Measurements from ENCODE around the gene ERGIC1. TPM values are rescaled to one million over a fixed set of nuclear protein-coding genes. Genes with fewer than 3 reads are reported as not detected.
A peak's percentile ranks its signal among the peaks of the same experiment; 100 is the strongest.

ERGIC1 gene
- total and polyA plus RNA-seq, 2 of the 13 experiments (the other 11 are each of a cell fraction or from before 2014, with no cell fraction given) = 78.5 to 184 TPM

DNA sequence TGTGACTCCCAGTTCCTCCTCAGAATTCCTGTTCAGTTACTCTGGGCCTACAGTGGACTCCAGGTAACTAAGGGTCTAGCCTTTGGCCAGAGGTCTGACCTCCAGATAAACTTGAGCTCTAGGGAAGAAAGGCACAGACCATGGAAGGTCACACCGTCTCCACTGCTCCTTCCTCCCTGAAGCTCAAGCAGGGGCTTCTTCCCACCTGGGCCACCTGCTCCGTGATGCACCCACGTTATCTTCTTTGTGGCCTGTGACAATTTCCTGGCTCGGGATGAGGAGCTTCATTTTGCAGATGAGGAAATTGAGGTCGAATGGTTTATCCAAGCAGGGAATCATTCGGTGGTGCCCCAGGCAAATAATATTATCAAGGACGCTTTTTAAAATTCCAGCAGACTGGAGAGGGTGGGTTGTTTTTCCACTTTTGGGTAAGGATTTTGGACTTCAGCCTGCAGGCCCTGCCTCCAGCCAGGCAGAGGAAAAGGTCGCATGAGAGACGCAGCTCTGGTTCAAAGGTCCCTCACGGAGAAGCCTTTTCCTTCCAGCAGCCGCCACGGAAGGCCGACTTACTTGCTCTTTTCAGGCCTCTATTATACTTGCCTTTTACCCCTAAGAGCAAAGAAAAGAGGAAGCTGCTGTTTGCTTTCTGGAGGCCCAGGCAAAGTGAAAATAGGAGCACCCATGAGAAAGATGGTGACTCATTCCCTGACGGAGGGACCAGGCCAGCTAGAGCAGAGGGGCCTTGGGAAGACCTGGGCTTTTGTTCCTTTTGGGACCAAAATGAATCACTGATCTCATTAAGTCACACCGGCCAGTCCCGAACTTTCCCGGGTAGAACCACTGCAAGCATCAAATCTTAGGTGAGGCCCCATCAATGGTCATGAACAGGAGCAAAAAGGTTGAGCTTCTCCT lies 40.2 kb upstream of the ERGIC1 start (continued):
- TF ChIP-seq HCFC1 (IDR thresholded peaks at IDR 0.05; ENCODE audit: low read depth, low read length) (no peak), ZNF788 (CRISPR knock-in tag; IDR thresholded peaks at IDR 0.05; ENCODE audit: borderline replicate concordance) (peak; percentile 23; the same call in 1 of the 2 replicates), ZNF629 (CRISPR knock-in tag; conservative IDR thresholded peaks at IDR 0.05) (0 out of 2 replicates have a peak, but pooled peaks have one; percentile 15), ZFP37 (CRISPR knock-in tag; IDR thresholded peaks at IDR 0.05; ENCODE audit: borderline replicate concordance) (no peak), GATAD2A (CRISPR knock-in tag; IDR thresholded peaks at IDR 0.05) (peak; percentile 71; the same call in 1 of the 2 replicates), ZNF670 (CRISPR knock-in tag; IDR thresholded peaks at IDR 0.05; ENCODE audit: borderline replicate concordance) (peak; percentile 65; the same call in 1 of the 2 replicates), ZNF343 (CRISPR knock-in tag; IDR thresholded peaks at IDR 0.05) (no peak), CBFB (CRISPR knock-in tag; IDR thresholded peaks at IDR 0.05) (no peak), BRCA1 (CRISPR knock-in tag; IDR thresholded peaks at IDR 0.05) (0 out of 2 replicates have a peak, but pooled peaks have one; percentile 58), NCOR1 (IDR thresholded peaks at IDR 0.05; ENCODE audit: borderline replicate concordance, low read length) (peak; percentile 40; the same call in 1 of the 2 replicates), TCF7L2 (IDR thresholded peaks at IDR 0.05; ENCODE audit: low read depth, low read length) (no peak), IRF2 (CRISPR knock-in tag; IDR thresholded peaks at IDR 0.05) (0 out of 2 replicates have a peak, but pooled peaks have one; percentile 17), FOXA3 (CRISPR knock-in tag; IDR thresholded peaks at IDR 0.05) (peak; percentile 41; the same call in 1 of the 2 replicates), CHCHD3 (CRISPR knock-in tag; IDR thresholded peaks at IDR 0.05) (no peak), TCF7 (IDR thresholded peaks at IDR 0.05; ENCODE audit: low read depth) (no peak), BRD4 (CRISPR knock-in tag; IDR thresholded peaks at IDR 0.05) (0 out of 2 replicates have a peak, but pooled peaks have one; percentile 41), ZNF12 (CRISPR knock-in tag; IDR thresholded peaks at IDR 0.05) (peak; percentile 98), NR2F1 (CRISPR knock-in tag; IDR thresholded peaks at IDR 0.05) (0 out of 4 replicates have a peak, but pooled peaks of 1 of the 2 experiments have one; percentile 16), HMG20A (CRISPR knock-in tag; IDR thresholded peaks at IDR 0.05; ENCODE audit: borderline replicate concordance) (peak; percentile 53; the same call in 1 of the 2 replicates), LCORL (IDR thresholded peaks at IDR 0.05) (no peak), LCORL (CRISPR knock-in tag; IDR thresholded peaks at IDR 0.05) (peak; percentile 74), KDM5A (IDR thresholded peaks at IDR 0.05; ENCODE audit: borderline replicate concordance, low read length) (no peak), POLR2G (IDR thresholded peaks at IDR 0.05; ENCODE audit: low read depth, low read length) (0 out of 2 replicates have a peak, but pooled peaks have one; percentile 40), ELF3 (CRISPR knock-in tag; IDR thresholded peaks at IDR 0.05) (peak; percentile 66), IKZF1 (IDR thresholded peaks at IDR 0.05) (no peak)
- TF ChIP-seq, protein P1, sequence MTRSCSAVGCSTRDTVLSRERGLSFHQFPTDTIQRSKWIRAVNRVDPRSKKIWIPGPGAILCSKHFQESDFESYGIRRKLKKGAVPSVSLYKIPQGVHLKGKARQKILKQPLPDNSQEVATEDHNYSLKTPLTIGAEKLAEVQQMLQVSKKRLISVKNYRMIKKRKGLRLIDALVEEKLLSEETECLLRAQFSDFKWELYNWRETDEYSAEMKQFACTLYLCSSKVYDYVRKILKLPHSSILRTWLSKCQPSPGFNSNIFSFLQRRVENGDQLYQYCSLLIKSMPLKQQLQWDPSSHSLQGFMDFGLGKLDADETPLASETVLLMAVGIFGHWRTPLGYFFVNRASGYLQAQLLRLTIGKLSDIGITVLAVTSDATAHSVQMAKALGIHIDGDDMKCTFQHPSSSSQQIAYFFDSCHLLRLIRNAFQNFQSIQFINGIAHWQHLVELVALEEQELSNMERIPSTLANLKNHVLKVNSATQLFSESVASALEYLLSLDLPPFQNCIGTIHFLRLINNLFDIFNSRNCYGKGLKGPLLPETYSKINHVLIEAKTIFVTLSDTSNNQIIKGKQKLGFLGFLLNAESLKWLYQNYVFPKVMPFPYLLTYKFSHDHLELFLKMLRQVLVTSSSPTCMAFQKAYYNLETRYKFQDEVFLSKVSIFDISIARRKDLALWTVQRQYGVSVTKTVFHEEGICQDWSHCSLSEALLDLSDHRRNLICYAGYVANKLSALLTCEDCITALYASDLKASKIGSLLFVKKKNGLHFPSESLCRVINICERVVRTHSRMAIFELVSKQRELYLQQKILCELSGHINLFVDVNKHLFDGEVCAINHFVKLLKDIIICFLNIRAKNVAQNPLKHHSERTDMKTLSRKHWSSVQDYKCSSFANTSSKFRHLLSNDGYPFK (CRISPR knock-in tag; IDR thresholded peaks at IDR 0.05; ENCODE audit: borderline replicate concordance) = 0 out of 2 replicates have a peak, but pooled peaks have one; percentile 18
- TF ChIP-seq, protein P2, sequence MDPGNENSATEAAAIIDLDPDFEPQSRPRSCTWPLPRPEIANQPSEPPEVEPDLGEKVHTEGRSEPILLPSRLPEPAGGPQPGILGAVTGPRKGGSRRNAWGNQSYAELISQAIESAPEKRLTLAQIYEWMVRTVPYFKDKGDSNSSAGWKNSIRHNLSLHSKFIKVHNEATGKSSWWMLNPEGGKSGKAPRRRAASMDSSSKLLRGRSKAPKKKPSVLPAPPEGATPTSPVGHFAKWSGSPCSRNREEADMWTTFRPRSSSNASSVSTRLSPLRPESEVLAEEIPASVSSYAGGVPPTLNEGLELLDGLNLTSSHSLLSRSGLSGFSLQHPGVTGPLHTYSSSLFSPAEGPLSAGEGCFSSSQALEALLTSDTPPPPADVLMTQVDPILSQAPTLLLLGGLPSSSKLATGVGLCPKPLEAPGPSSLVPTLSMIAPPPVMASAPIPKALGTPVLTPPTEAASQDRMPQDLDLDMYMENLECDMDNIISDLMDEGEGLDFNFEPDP (CRISPR knock-in tag; conservative IDR thresholded peaks at IDR 0.05) = 0 out of 2 replicates have a peak, but pooled peaks have one; percentile 38
